HG02970 (cell line): Measurements from ENCODE around the gene CNIH2.

Experiments
- ATAC-seq: cut with Tn5 transposase; IDR thresholded peaks from one replicate; pipeline ENCODE4 v1.9.1; 2021; ENCODE audit warnings: mild to moderate bottlenecking, moderate library complexity, moderate number of reproducible peaks; ENCODE audit not compliant: unreplicated experiment, low FRiP score

The CNIH2 gene

GRCh38 chr11:66326261-66327111 lies 48.5 kb downstream of the CNIH2 start:
- ATAC-seq, result no peak

GRCh38 chr11:66327171-66328030 lies 49.4 kb downstream of the CNIH2 start:
- ATAC-seq, result no peak

DNA sequence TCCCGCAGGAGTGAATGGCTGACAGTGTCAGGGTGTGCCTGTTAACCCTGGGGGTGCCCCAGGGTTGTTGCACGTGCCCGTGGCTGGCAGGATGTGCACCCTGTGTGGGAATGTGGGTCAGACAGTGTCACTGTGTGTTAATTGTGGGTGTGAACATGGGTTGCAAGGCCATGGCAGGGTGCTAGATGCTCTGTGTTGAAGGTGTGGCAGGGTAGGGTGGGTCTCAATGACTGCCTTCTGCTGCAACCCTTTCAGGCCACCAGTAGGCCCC lies 50.0 kb downstream of the CNIH2 start:
- ATAC-seq, result no peak

- ATAC-seq, result no peak
These were observed 50.5 kb downstream of the CNIH2 start for GRCh38 chr11:66328302-66329144.

GRCh38 chr11:66329165-66329673 lies 51.2 kb downstream of the CNIH2 start:
- ATAC-seq, result no peak

GRCh38 chr11:66330931-66331330 lies 53.0 kb downstream of the CNIH2 start:
- ATAC-seq, result no peak

DNA sequence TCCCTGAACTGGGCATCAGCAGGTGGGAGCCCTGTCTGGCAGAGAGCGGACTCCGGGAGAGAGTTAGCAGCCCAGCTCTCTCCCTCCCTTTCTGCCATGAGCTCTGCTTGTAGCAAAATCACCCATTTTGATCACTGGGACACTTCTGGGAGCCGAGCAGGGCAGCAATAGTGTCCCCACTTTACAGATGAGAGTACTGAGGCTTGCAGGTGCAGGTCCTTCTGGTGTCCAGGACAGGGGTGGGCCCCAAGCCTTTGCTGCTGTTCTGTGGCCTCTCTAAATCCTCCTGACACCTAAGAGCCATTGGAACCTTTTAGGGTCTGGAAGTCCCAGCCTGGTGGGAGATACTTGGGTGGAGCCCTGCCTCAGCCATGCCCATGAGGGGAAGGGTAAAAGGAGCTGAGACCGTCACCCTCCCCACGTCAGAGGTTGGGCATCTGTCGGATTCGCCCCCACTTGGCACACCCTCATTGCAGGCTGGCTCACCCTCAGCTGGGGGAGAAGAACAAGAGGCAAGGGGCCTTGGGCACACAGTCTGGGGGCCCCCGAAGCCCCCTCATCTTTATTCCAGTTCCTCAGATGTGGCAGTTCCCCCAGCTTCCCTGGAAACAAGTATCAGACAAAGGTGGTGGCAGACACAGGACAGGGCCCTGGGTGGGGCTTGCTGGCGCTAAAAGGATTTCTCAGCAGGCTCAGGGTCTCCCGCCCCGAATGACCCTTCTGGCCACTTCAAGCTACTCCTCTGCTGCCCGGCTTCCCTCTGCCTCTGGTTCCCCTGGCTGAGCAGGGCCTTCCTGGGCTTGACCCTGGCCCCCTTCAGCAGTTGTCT lies 53.8 kb downstream of the CNIH2 start:
- no peak for ATAC-seq

GRCh38 chr11:66332371-66333219 lies 54.6 kb downstream of the CNIH2 start:
- no peak for ATAC-seq

DNA sequence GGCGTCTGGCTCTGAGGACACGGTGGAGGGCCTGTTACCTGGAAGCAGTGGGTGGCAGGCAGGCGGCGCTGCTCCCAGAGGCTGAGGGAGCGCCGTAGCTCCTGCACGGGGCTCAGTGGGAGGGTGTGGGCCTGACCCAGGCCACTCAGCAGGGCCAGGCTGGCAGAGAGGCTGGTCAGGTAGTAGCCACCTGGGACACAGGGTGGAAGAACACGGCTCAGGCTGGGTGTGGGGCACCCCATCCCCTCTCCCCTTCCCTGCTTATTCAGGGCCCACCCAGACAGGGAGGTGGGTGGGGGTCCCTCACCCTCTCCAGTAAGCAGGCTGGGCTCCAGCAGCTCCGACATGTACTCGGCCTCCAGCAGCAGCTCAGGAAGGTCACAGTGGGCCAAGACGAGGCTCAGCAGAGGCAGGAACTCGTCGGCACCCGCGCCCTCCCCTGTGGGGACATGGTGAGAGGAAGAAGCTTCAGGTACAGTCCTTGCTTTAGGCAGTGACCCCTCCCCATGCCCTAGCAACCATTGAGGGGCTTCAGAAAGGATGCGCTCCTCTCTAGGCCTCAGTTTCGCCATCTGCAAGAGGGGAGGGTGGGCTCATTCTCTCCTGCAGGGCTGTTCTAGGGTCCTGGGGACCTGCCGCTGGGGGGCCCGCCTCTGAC lies 55.4 kb downstream of the CNIH2 start:
- ATAC-seq, result no peak
